SU-DHL-6 (cell line): ENCODE results near the gene CBLB.

Experiments
- H2AFZ ChIP-seq: fragments of 200-600 bp; sonication (generic); 2 replicates; pipeline ENCODE4 v1.6.1; 2014; ENCODE audit warnings: low read depth, mild to moderate bottlenecking, moderate library complexity, mixed read lengths, antibody characterized with exemption, low read length; ENCODE audit not compliant: severe bottlenecking
- H3F3A ChIP-seq: fragments of 200-600 bp; shearing (Covaris generic); 2 replicates; pipeline ENCODE4 v1.6.0; 2016; ENCODE audit warnings: antibody characterized with exemption, mild to moderate bottlenecking; ENCODE audit not compliant: insufficient read depth
- H3K27ac ChIP-seq: fragments of 200-600 bp; sonication (generic); 2 replicates; pipeline ENCODE4 v1.5.1; 2016; ENCODE audit warnings: low read depth, mild to moderate bottlenecking, low read length, moderate library complexity, mixed read lengths
- H3K27me3 ChIP-seq: fragments of 200-600 bp; sonication (generic), shearing (Covaris generic); 2 replicates; pipeline ENCODE4 v1.6.0; 2014; ENCODE audit warnings: mild to moderate bottlenecking, low read length
- H3K36me3 ChIP-seq: fragments of 200-600 bp; sonication (generic); 2 replicates; pipeline ENCODE4 v1.6.1; 2014; ENCODE audit warnings: mild to moderate bottlenecking, low read length, mixed read lengths
- H3K4me2 ChIP-seq: fragments of 300-600, 200-600 bp; shearing (Covaris generic), sonication (generic); 2 replicates; pipeline ENCODE4 v1.6.0; 2014; ENCODE audit warnings: low read length, low read depth, mild to moderate bottlenecking; ENCODE audit not compliant: poor library complexity, severe bottlenecking
- H3K4me3 ChIP-seq: fragments of 200-600 bp; sonication (generic); 2 replicates; pipeline ENCODE4 v1.5.1; 2014; ENCODE audit warnings: antibody characterized with exemption, low read length, mild to moderate bottlenecking, mixed read lengths; ENCODE audit not compliant: insufficient read depth, poor library complexity, severe bottlenecking
- H3K79me2 ChIP-seq: fragments of 200-600 bp; sonication (generic); 2 replicates; pipeline ENCODE4 v1.6.1; 2014; ENCODE audit warnings: mild to moderate bottlenecking, low read length, moderate library complexity; ENCODE audit not compliant: insufficient read depth
- H3K9ac ChIP-seq: fragments of 200-600 bp; sonication (generic); 2 replicates; pipeline ENCODE4 v1.7.0; 2014; ENCODE audit warnings: mild to moderate bottlenecking, low read length
- H3K9me2 ChIP-seq: fragments of 200-600 bp; sonication (generic); replicated peaks from 2 replicates; pipeline ENCODE4 v1.6.1; 2014; ENCODE audit warnings: low read length; ENCODE audit not compliant: insufficient read depth
- H3K9me3 ChIP-seq: fragments of 200-600 bp; sonication (generic); 2 replicates; pipeline ENCODE4 v1.6.1; 2014; ENCODE audit warnings: low read length, mixed read lengths; ENCODE audit not compliant: insufficient read depth
- H4K20me1 ChIP-seq: fragments of 200-600 bp; sonication (generic); 2 replicates; pipeline ENCODE4 v1.6.1; 2014; ENCODE audit warnings: low read depth, mild to moderate bottlenecking, antibody characterized with exemption, low read length, moderate library complexity, mixed read lengths
- CTCF ChIP-seq: fragments of 200-600 bp; sonication (generic); IDR thresholded peaks from one replicate; pipeline ENCODE4 v1.5.1; 2017; ENCODE audit warnings: antibody characterized with exemption, mild to moderate bottlenecking, low read length, moderate library complexity; ENCODE audit not compliant: insufficient read depth, poor library complexity, severe bottlenecking
- EZH2phosphoT487 ChIP-seq: fragments of 200-600 bp; sonication (generic), shearing (Covaris generic); conservative IDR thresholded peaks from 2 replicates; pipeline ENCODE4 v1.6.1; 2018; ENCODE audit warnings: mild to moderate bottlenecking, antibody characterized with exemption, low read length, moderate library complexity, mixed read lengths

CBLB gene

GRCh38 chr3:105837143-105837740, 31.6 kb downstream of the CBLB start:
- peak overlapping the region; percentile 40 for H3K4me3 ChIP-seq
- H4K20me1 ChIP-seq: no peaks in the 10 kb centered on the region
- H3K9ac ChIP-seq: peak overlapping the region; percentile 45
- peaks cover 5% of the 10 kb centered on the region; the same call in 1 of the 2 replicates for H3K36me3 ChIP-seq
- peak overlapping the region; percentile 95 for H3K27ac ChIP-seq
- no peak overlapping the region for H2AFZ ChIP-seq
- H3K9me2 ChIP-seq: no peaks in the 10 kb centered on the region
- H3K9me3 ChIP-seq: no peaks in the 10 kb centered on the region
- H3K27me3 ChIP-seq: no peaks in the 10 kb centered on the region
- H3F3A ChIP-seq: peaks cover 77% of the 10 kb centered on the region
- H3K79me2 ChIP-seq: peaks cover 81% of the 10 kb centered on the region
- H3K4me2 ChIP-seq: peak overlapping the region; percentile 55
- TF ChIP-seq EZH2phosphoT487 (no peak), CTCF (no peak)

DNA sequence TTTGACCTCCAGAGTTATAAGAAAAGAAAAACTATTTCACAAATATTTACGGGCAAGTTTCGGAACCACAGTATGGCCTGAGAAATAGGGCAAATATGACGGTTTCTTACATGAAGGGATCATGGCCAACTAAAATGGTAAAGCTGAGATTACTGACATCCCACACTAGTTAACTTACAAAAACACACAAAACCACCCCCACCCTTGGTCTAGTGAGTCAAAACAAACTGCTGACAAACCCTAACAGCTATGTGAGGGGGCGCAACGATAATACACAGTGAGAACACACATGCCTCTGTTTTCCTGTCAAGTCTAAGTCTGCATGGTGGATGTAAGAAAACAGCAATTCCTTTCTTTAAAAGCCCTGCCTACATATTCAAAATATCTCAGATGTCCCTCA, 32.3 kb downstream of the CBLB start:
- peak overlapping the region; percentile 95 for H3K27ac ChIP-seq
- H3K9ac ChIP-seq: peak overlapping the region; percentile 45

DNA sequence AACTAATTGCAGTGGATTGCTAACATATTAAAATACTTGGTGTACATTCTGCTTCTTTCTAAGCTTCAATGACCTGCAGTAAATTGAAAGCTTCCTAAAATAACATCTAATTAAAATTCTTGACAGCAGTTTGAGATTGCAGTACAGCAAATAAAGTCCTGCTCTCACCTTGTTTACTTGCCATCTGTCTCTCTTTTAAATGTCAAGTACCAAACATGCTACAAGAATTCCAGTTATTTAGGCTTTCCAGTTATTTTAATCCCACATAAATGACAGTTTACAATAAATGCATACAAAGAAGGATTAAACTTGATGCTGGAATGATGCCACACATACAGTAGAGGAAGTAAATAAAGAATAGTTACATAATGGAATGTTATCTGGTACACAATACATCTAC, 33.2 kb downstream of the CBLB start:
- H2AFZ ChIP-seq: no peak overlapping the region
- H3K27me3 ChIP-seq: no peaks in the 10 kb centered on the region
- peaks cover 4% of the 10 kb centered on the region; the same call in 1 of the 2 replicates for H3K36me3 ChIP-seq
- peak overlapping the region; percentile 40 for H3K4me3 ChIP-seq
- H3K79me2 ChIP-seq: peaks cover 84% of the 10 kb centered on the region
- H3K27ac ChIP-seq: peak overlapping the region; percentile 95
- no peaks in the 10 kb centered on the region for H3K9me2 ChIP-seq
- H3K9ac ChIP-seq: peak overlapping the region; percentile 45
- H3F3A ChIP-seq: peaks cover 90% of the 10 kb centered on the region
- no peak for TF ChIP-seq EZH2phosphoT487
- no peak for TF ChIP-seq CTCF
- H3K4me2 ChIP-seq: peak overlapping the region; percentile 55
- H3K9me3 ChIP-seq: no peaks in the 10 kb centered on the region
- no peaks in the 10 kb centered on the region for H4K20me1 ChIP-seq

More for the DNA sequence above, 32.3 kb downstream of the CBLB start:
- H3F3A ChIP-seq: peaks cover 83% of the 10 kb centered on the region
- peaks cover 4% of the 10 kb centered on the region; the same call in 1 of the 2 replicates for H3K36me3 ChIP-seq
- TF ChIP-seq EZH2phosphoT487 (no peak), CTCF (no peak)
- no peaks in the 10 kb centered on the region for H3K9me2 ChIP-seq
- H4K20me1 ChIP-seq: no peaks in the 10 kb centered on the region
- H3K79me2 ChIP-seq: peaks cover 78% of the 10 kb centered on the region
- no peaks in the 10 kb centered on the region for H3K9me3 ChIP-seq
- peak overlapping the region; percentile 55 for H3K4me2 ChIP-seq
- H2AFZ ChIP-seq: no peak overlapping the region
- H3K27me3 ChIP-seq: no peaks in the 10 kb centered on the region
- H3K4me3 ChIP-seq: peak overlapping the region; percentile 40
